Ureter (tissue), 1 donor: Measurements from ENCODE around the gene CSNK1G3. TPM values are rescaled to one million over a fixed set of nuclear protein-coding genes. Genes with fewer than 3 reads are reported as not detected.

ENCODE experiments used
- DNase-seq: peaks from one replicate; pipeline ENCODE4 v3.0.0-alpha.2; 2020; ENCODE audit warnings: low spot score
- total RNA-seq: library from RNA; stranded (reverse); gene quantifications from one replicate; pipeline ENCODE4 v1.2.4, GENCODE V29; 2023
- donor health status: DM: yes; HTN: yes; CAD: no.

The CSNK1G3 gene
- total RNA-seq, 1 donor from 2014 or later: 66.0 TPM

GRCh38 chr5:123514615-123515355 is 2.8 kb downstream of the CSNK1G3 start:
- DNase-seq: no peak

GRCh38 chr5:123515904-123516303 is 3.9 kb downstream of the CSNK1G3 start:
- no peak for DNase-seq

DNA sequence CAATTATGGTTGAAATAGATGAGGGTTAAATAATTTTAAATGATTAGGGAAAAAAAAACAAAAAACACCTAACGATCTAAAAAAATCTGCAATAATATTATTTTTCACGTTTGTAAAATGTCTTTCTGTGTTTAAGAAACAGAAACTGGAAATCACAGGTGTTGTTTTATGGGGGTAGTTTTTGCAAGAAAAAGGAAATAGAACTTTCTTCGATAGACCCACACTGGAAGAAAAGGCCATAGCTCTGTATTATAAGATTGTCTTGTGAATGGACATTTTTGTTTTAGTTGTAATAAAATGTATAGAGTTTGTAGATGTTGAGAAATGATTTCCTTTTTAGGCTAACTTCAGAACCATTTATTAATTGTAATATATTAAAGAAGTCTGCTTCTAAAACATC is 5.5 kb downstream of the CSNK1G3 start:
- no peak for DNase-seq

GRCh38 chr5:123518111-123518510 is 6.1 kb downstream of the CSNK1G3 start:
- no peak for DNase-seq

DNA sequence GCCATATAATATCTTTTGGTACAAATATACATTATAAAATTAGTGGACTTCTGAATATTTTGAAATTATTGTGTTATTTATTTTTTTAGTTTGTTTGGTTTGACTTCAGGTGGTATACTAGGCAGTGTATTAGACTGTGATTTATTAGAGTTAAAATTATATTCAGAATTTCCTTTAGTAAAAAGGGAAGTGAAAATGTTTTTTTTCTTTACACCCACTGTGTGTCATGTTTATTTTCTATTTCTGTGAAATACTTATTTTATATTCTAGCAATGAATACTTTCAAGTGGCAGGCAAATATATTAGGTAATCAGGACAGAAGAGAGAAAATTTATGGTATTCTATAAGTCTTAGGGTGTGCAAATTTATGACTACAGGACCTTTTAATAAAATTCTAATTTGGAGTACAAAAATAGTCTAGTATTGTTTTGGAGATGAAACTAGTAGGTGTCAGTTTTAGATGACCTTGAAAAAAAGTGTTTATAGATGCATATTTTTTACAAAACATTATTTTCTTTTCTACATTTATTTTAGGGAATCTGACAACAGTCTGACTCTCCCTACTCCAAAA is 8.8 kb downstream of the CSNK1G3 start:
- DNase-seq: no peak

GRCh38 chr5:123524146-123524545 is 12.2 kb downstream of the CSNK1G3 start:
- DNase-seq: no peak

GRCh38 chr5:123527190-123527589 is 15.2 kb downstream of the CSNK1G3 start:
- DNase-seq: no peak

GRCh38 chr5:123528065-123528464 is 16.1 kb downstream of the CSNK1G3 start:
- DNase-seq: no peak

GRCh38 chr5:123528878-123529277 is 16.9 kb downstream of the CSNK1G3 start:
- DNase-seq: no peak

DNA sequence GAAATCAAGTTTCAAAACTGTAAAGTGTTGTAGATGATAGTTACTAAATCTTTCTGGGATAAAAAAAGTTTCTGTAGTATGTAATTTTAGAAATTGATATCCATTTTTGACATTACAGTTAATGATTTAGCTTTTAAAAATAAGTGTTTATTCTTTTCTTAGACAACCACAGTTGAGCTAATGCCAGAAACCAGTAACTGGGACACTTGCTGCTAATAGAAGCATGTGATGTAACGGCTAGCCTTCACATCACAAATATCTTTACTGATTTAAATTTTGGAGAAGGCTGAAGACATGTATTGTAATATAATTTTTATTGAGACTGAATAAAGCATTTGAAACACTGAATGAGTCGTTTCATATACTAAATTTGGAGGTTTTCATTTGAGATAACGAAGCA is 18.8 kb downstream of the CSNK1G3 start:
- no peak for DNase-seq

DNA sequence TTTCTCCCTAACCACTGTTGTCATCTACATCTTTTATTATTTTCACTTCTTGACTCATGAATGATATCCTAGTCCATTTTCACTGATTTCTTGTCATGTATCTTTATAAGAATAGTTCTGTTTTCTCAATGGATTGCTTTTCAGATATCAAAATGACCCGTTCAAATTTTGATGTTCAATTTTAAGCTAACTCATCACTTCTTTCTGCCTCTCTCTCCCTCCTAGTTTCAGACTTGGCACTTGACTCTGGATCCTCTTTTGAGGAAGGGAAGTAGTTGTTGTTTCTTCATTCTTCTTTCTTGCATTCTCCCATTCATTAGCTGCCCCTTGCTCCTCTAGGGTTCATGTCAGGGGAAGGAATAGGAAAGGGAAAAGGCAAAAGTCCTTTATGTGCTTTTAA is 23.7 kb downstream of the CSNK1G3 start:
- DNase-seq: no peak

DNA sequence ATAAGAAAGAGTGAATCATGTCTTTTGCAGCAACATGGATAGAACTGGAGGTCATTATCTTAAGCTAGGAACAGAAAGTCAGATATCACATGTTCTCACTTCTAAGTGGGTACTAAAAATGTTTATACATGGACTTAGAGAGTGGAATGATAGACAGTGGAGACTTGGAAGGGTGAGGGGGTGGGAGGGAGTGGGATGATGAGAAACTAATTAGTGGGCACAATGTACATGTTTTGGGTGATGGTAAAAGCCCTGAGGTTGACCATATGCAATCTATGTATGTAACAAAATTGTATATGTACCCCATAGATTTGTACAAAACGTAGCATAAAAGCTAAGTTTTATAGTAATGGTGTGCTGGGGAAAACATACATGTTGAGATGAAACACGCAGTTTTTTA is 25.3 kb downstream of the CSNK1G3 start:
- DNase-seq: no peak

DNA sequence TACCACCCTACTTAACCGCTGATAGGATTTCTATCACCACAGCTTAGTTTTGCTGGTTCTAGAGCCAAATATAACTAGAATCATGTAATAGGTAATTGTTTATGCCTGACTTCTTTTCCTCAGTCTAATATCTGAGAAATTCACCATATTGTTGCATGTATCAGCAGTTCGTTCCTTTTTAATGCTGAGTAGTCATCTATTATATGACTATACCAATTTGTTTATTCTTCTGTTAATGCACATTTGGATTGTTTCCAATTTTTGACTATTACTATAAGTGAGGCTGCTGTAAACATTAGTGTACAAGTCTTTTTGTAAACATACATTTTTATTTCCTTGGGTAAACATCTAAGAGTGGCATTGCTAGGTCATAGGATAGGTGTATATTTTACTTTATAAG is 25.9 kb downstream of the CSNK1G3 start:
- DNase-seq: no peak

GRCh38 chr5:123538670-123539459 is 26.9 kb downstream of the CSNK1G3 start:
- no peak for DNase-seq

DNA sequence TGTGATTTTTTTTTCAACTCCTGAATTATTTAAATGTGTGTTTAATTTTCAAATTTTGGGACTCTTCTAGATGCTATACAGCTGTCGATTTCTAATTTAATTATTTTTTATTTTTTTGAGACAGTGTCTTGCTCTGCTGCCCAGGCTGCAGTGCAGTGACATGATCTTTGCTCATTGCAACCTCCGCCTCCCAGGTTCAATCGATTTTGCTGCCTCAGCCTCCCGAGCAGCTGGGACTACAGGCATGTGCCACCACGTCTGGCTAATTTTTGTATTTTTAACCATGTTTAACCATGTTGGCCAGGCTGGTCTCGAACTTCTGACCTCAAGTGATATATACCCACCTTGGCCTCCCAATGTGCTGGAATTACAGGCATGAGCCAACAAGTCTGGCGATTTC is 28.6 kb downstream of the CSNK1G3 start:
- DNase-seq: no peak

GRCh38 chr5:123543438-123543837 is 31.5 kb downstream of the CSNK1G3 start:
- DNase-seq: no peak

- DNase-seq: no peak
Measured at GRCh38 chr5:123545506-123545905, 33.5 kb downstream of the CSNK1G3 start.

DNA sequence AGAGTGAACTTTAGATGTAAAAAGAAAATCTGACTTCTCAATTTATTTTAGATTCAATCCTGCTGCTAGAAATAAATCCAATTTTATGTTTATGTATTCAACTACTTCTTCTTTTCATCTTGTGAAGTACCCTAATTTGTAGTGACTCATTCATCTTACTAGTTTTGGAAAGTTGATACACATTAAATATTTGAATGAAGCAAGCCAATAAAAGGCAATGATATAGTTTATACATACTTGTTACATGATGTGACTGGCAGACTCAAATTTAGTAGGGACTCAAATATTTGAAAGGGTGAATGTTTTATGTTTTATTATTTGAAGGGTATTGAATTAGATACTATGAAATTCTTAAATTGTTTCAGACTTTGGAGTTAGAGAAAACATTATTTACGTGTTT is 34.7 kb downstream of the CSNK1G3 start:
- no peak for DNase-seq

DNA sequence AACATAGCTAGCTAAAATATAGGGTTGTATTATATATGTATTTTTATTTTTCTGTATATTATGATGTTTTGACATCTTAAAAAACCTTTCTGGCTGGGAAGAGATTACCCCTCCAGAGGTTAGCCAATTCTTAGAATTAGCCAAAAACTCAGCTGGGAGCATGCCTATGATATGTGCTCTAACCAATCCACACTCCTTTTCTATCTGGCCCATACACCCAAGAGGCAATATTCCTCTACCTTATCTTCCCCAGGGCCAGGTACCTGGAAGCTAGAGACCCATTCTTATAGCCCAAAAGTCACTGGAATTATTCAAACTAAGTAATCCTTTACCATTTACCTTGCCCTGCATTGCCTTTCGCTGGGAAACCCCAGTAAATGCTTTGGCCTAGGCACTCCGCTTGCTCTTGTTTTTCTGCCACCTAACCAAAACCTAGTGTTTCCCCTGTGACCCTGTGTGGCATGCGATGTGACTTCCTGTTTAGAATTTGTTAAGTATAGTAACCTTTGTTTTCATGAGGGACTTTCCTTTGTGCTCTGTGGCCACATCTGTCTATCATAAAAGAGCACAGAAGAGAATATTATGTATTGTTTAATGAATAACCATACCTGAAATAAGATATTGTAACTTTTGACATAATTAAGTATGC is 37.4 kb downstream of the CSNK1G3 start:
- DNase-seq: no peak

DNA sequence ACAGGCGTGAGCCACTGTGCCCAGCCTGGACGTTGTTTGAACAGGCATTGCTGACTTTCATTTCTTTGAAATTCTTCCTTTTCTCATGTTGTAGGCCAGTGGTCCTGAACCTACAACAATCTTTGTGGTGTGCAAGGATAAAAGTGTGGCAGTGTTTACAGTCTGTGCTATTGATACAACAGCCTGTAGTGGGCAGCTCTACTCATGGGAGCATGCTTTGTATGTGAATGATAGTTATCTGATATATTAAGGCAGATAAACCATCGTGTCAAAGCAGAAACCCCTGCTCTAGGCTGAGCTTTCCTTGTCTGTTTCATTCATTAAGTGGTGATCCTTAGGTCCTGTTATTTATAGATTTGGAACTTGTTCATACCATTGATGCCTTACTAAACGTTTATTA is 42.6 kb downstream of the CSNK1G3 start:
- no peak for DNase-seq

DNA sequence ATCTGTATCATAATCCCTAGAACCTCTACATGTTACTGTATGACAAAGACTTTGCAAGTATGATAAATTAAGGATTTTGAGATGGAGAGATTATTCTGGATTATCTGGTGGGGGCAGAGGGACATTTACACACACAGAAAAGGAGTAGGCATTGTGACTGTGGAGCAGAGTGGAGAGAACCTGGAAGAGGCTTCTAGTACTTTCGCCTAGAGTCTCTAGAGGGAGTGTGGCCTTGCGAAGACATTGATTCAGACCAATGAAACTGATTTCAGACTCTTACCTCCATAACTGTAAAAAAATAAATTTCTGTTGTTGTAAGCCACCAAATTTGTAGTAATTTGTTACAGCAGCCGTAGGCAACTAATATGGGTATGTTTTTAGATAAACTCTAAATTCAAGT is 45.9 kb downstream of the CSNK1G3 start:
- no peak for DNase-seq

DNA sequence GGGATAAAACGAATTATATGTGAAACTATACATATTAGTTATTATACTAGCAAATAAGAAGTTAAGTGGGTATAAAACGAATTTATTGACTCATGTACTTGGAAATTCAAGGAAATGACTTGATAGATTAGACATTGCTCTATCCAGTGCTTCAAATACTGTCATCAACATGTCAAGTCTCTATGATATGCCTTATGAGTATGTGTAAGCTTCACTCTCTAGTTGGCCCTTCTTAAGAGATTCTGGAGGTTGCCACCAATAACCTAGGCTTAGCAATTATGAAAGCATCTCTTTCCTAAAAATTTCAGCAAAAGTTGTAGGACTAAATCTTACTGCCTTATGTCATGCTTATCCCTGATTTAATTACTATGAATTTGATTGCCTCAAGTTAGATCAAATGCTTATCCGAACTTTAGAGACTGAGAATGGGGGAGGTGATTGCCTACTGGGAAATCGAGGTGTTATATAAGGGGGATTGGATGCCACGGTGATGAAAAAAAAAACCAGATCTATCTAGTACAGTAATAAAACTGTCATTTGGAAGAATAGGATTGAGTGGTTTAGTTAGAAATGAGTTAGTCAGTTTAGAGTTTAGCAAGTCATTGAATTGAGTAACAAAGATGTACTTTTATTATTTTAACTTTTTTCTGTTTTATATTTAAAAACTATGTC is 46.9 kb downstream of the CSNK1G3 start:
- DNase-seq: no peak
